GM19238 (cell line): ENCODE data around the gene COA8.
A peak's percentile ranks its signal among the peaks of the same experiment; 100 is the strongest.

ENCODE experiments used
- DNase-seq: peaks from one replicate; pipeline ENCODE4 v3.0.0; 2011; ENCODE audit warnings: low spot score; ENCODE audit not compliant: insufficient read length

The COA8 gene

GRCh38 chr14:103621860-103622259, 59.1 kb downstream of the COA8 start:
- no peak for DNase-seq

- no peak for DNase-seq
Measured at GRCh38 chr14:103623308-103623707, 60.5 kb downstream of the COA8 start.

GRCh38 chr14:103623883-103624482, 61.2 kb downstream of the COA8 start:
- DNase-seq: no peak

- DNase-seq: no peak
Measured at GRCh38 chr14:103624860-103625259, 62.1 kb downstream of the COA8 start.

- no peak for DNase-seq
Measured at GRCh38 chr14:103625356-103626095, 62.8 kb downstream of the COA8 start.

- DNase-seq: no peak
Measured at GRCh38 chr14:103626146-103626850, 63.5 kb downstream of the COA8 start.

GRCh38 chr14:103627073-103628025, 64.6 kb downstream of the COA8 start:
- DNase-seq: no peak

- peak; percentile 40 for DNase-seq
Measured at GRCh38 chr14:103628221-103628683, 65.5 kb downstream of the COA8 start.

GRCh38 chr14:103628684-103629502, 66.1 kb downstream of the COA8 start, which contains the start of gene KLC1:
TSS of gene KLC1 (plus strand) at chr14:103629211. CDS start at chr14:103654565, 25,354 bp downstream.
- DNase-seq: peak; percentile 84

- peak; percentile 69 for DNase-seq
Measured at GRCh38 chr14:103629503-103630121, 66.9 kb downstream of the COA8 start.

GRCh38 chr14:103630364-103631108, 67.8 kb downstream of the COA8 start:
- no peak for DNase-seq

GRCh38 chr14:103633391-103633790, 70.6 kb downstream of the COA8 start:
- DNase-seq: no peak

- DNase-seq: no peak
Measured at GRCh38 chr14:103634156-103634555, 71.4 kb downstream of the COA8 start.

- DNase-seq: no peak
Measured at GRCh38 chr14:103638594-103638993, 75.8 kb downstream of the COA8 start.
